Neuronal stem cell (in vitro differentiated cells): ENCODE data around the gene MB21D2.

Experiments used
- DNase-seq: peaks from one replicate; pipeline ENCODE4 v3.0.0-alpha.2; 2013; ENCODE audit warnings: low spot score
- H2AFZ ChIP-seq: one replicate; pipeline ENCODE4 v1.6.1; 2013; ENCODE audit warnings: mild to moderate bottlenecking, low read length, inconsistent platforms
- H2AK5ac ChIP-seq: 2 replicates; pipeline ENCODE4 v1.6.1; 2013; ENCODE audit warnings: low read depth, mild to moderate bottlenecking, inconsistent platforms, low read length, moderate library complexity, mixed read lengths
- H2BK120ac ChIP-seq: 2 replicates; pipeline ENCODE4 v1.6.1; 2013; ENCODE audit warnings: low read depth, mild to moderate bottlenecking, inconsistent platforms, low read length, moderate library complexity, mixed read lengths
- H2BK12ac ChIP-seq: one replicate; pipeline ENCODE4 v1.6.1; 2013; ENCODE audit warnings: low read length, inconsistent platforms
- H2BK15ac ChIP-seq: 2 replicates; pipeline ENCODE4 v1.6.1; 2013; ENCODE audit warnings: mild to moderate bottlenecking, low read length, inconsistent platforms, mixed read lengths
- H2BK5ac ChIP-seq: one replicate; pipeline ENCODE4 v1.6.1; 2013; ENCODE audit warnings: inconsistent platforms, mild to moderate bottlenecking, low read length, moderate library complexity
- H3K14ac ChIP-seq: one replicate; pipeline ENCODE4 v1.6.1; 2013; ENCODE audit warnings: low read length, inconsistent platforms
- H3K18ac ChIP-seq: 2 replicates; pipeline ENCODE4 v1.6.1; 2013; ENCODE audit warnings: low read length, inconsistent platforms
- H3K23ac ChIP-seq: 2 replicates; pipeline ENCODE4 v1.6.1; 2013; ENCODE audit warnings: low read depth, mild to moderate bottlenecking, mixed read lengths, low read length, inconsistent platforms; ENCODE audit not compliant: poor library complexity
- H3K27ac ChIP-seq: replicated peaks from 3 replicates; pipeline ENCODE4 v1.5.1; 2013; ENCODE audit warnings: low read length, inconsistent platforms
- H3K27me3 ChIP-seq, 3 experiments: 2 replicates each; pipeline ENCODE4 v1.6.1; 2013; ENCODE audit warnings: low read length in 3 of 3, mild to moderate bottlenecking in 2 of 3, inconsistent platforms in 1 of 3, low read depth in 1 of 3, mixed read lengths in 1 of 3, moderate library complexity in 1 of 3; ENCODE audit not compliant: control insufficient read depth in 3 of 3, insufficient read depth in 3 of 3
- H3K36me3 ChIP-seq, 2 donors: replicated peaks in 1 of 2; 2 replicates each; pipeline ENCODE4 v1.6.1; 2013; ENCODE audit warnings: low read length in 2 of 2; ENCODE audit not compliant: control insufficient read depth in 2 of 2, insufficient read depth in 2 of 2
- H3K4ac ChIP-seq: 2 replicates; pipeline ENCODE4 v1.6.1; 2013; ENCODE audit warnings: inconsistent platforms, mild to moderate bottlenecking, low read length, moderate library complexity
- H3K4me1 ChIP-seq, 2 donors: 1 replicate in 1 of 2; 2 replicates in 1 of 2; pipeline ENCODE4 v1.6.1; 2013; ENCODE audit warnings: low read length in 2 of 2, low read depth in 1 of 2; ENCODE audit not compliant: control insufficient read depth in 2 of 2, insufficient read depth in 1 of 2
- H3K4me2 ChIP-seq: one replicate; pipeline ENCODE4 v1.6.1; 2013; ENCODE audit warnings: mild to moderate bottlenecking, low read length, inconsistent platforms; ENCODE audit not compliant: insufficient read depth, poor library complexity, severe bottlenecking
- H3K4me3 ChIP-seq, 2 donors: 2 replicates each; pipeline ENCODE4 v1.5.1; 2013; ENCODE audit warnings: low read length in 2 of 2, mild to moderate bottlenecking in 2 of 2, inconsistent platforms in 1 of 2, moderate library complexity in 1 of 2
- H3K79me1 ChIP-seq: one replicate; pipeline ENCODE4 v1.6.1; 2013; ENCODE audit warnings: low read depth, mild to moderate bottlenecking, inconsistent platforms, low read length, moderate library complexity
- H3K9ac ChIP-seq: one replicate; pipeline ENCODE4 v1.6.1; 2013; ENCODE audit warnings: mild to moderate bottlenecking, low read depth, low read length, inconsistent platforms; ENCODE audit not compliant: poor library complexity
- H3K9me3 ChIP-seq, 2 donors: replicated peaks in 1 of 2; 2 replicates each; pipeline versions ENCODE3 to v1.6.1; 2013; ENCODE audit warnings: low read length in 2 of 2, mild to moderate bottlenecking in 2 of 2, inconsistent platforms in 1 of 2, low read depth in 1 of 2, mixed read lengths in 1 of 2, moderate library complexity in 1 of 2; ENCODE audit not compliant: control insufficient read depth in 2 of 2, insufficient read depth in 1 of 2
- H4K8ac ChIP-seq: one replicate; pipeline ENCODE4 v1.6.1; 2013; ENCODE audit warnings: low read depth, mild to moderate bottlenecking, inconsistent platforms, low read length, moderate library complexity
- H4K91ac ChIP-seq: one replicate; pipeline ENCODE4 v1.6.1; 2013; ENCODE audit warnings: low read length, low read depth, mild to moderate bottlenecking, inconsistent platforms; ENCODE audit not compliant: poor library complexity
- WGBS, 2 donors: extraction: QIAGEN DNeasy Blood & Tissue Kit; methylation state at CpG; one replicate each; pipeline ENCODE4 v1.1.7; 2013; ENCODE audit warnings: missing lambda C conversion rate in 2 of 2, mixed read lengths in 1 of 2; ENCODE audit not compliant: insufficient read length in 2 of 2, insufficient replicate concordance in 1 of 2; ENCODE audit errors: extremely low coverage in 2 of 2; 5-methylcytosine and 5-hydroxymethylcytosine counted together

The MB21D2 gene

GRCh38 chr3:192897005-192897404 is 20.7 kb downstream of the MB21D2 start:
- no peak overlapping the region for H4K8ac ChIP-seq
- H3K27ac ChIP-seq: no peak overlapping the region
- H3K36me3 ChIP-seq: no peaks in the 10 kb centered on the region
- H3K27me3 ChIP-seq: no peaks in the 10 kb centered on the region
- H3K4me1 ChIP-seq: peaks cover 2 to 6% of the 10 kb centered on the region in 2 donors
- H3K18ac ChIP-seq: no peak overlapping the region
- H3K23ac ChIP-seq: no peak overlapping the region
- WGBS, 2 donors: no CpG with 5 or more reads among the region's 5 CpGs
- no peaks in the 10 kb centered on the region for H3K79me1 ChIP-seq
- no peak overlapping the region for H2AFZ ChIP-seq
- no peak overlapping the region for H3K4ac ChIP-seq
- DNase-seq: no peak
- H3K4me3 ChIP-seq: no peak overlapping the region
- H2BK120ac ChIP-seq: no peak overlapping the region
- no peak overlapping the region for H2BK5ac ChIP-seq
- H2AK5ac ChIP-seq: no peak overlapping the region
- H2BK12ac ChIP-seq: no peak overlapping the region
- no peak overlapping the region for H3K4me2 ChIP-seq
- no peaks in the 10 kb centered on the region for H3K9me3 ChIP-seq
- H2BK15ac ChIP-seq: no peak overlapping the region
- H3K9ac ChIP-seq: no peak overlapping the region
- no peak overlapping the region for H3K14ac ChIP-seq
- no peak overlapping the region for H4K91ac ChIP-seq

GRCh38 chr3:192896208-192896607 is 21.4 kb downstream of the MB21D2 start:
- Histone ChIP-seq H2BK12ac (no peak overlapping the region), H3K79me1 (no peaks in the 10 kb centered on the region), H3K14ac (no peak overlapping the region), H3K9me3 (no peaks in the 10 kb centered on the region), H3K4ac (no peak overlapping the region), H3K4me1 (peaks cover 2 to 6% of the 10 kb centered on the region in 2 donors), H3K4me2 (no peak overlapping the region), H2AFZ (no peak overlapping the region), H3K27ac (no peak overlapping the region), H3K23ac (no peak overlapping the region), H3K27me3 (no peaks in the 10 kb centered on the region), H2BK5ac (no peak overlapping the region), H3K18ac (no peak overlapping the region), H4K8ac (no peak overlapping the region), H3K4me3 (no peak overlapping the region), H2AK5ac (no peak overlapping the region), H2BK15ac (no peak overlapping the region), H3K9ac (no peak overlapping the region), H2BK120ac (no peak overlapping the region), H3K36me3 (no peaks in the 10 kb centered on the region), H4K91ac (no peak overlapping the region)
- DNase-seq: no peak
- no CpG with 5 or more reads among the region's 5 CpGs for WGBS, 2 donors

GRCh38 chr3:192894676-192895075 is 23.0 kb downstream of the MB21D2 start:
- no peaks in the 10 kb centered on the region for H3K9me3 ChIP-seq
- H3K14ac ChIP-seq: no peak overlapping the region
- no peak overlapping the region for H4K8ac ChIP-seq
- peaks cover 2 to 6% of the 10 kb centered on the region in 2 donors for H3K4me1 ChIP-seq
- no peak overlapping the region for H2BK15ac ChIP-seq
- no peaks in the 10 kb centered on the region for H3K79me1 ChIP-seq
- no peak overlapping the region for H3K18ac ChIP-seq
- no peak overlapping the region for H2AK5ac ChIP-seq
- no peak overlapping the region for H3K4me3 ChIP-seq
- no peak overlapping the region for H3K4me2 ChIP-seq
- DNase-seq: no peak
- H2BK120ac ChIP-seq: no peak overlapping the region
- H3K27me3 ChIP-seq: no peaks in the 10 kb centered on the region
- H3K4ac ChIP-seq: no peak overlapping the region
- no peak overlapping the region for H2BK5ac ChIP-seq
- H2BK12ac ChIP-seq: no peak overlapping the region
- no peaks in the 10 kb centered on the region for H3K36me3 ChIP-seq
- WGBS, 2 donors: no CpG with 5 or more reads among the region's 5 CpGs
- H3K23ac ChIP-seq: no peak overlapping the region
- no peak overlapping the region for H4K91ac ChIP-seq
- H2AFZ ChIP-seq: no peak overlapping the region
- no peak overlapping the region for H3K9ac ChIP-seq
- H3K27ac ChIP-seq: no peak overlapping the region

GRCh38 chr3:192892981-192893700 is 24.5 kb downstream of the MB21D2 start:
- H2BK12ac ChIP-seq: no peak overlapping the region
- H3K23ac ChIP-seq: no peak overlapping the region
- no peak overlapping the region for H4K8ac ChIP-seq
- H2AK5ac ChIP-seq: no peak overlapping the region
- no peaks in the 10 kb centered on the region for H3K9me3 ChIP-seq
- no peak overlapping the region for H3K14ac ChIP-seq
- H2AFZ ChIP-seq: peak overlapping the region; percentile 44
- WGBS, 2 donors: no CpG with 5 or more reads among the region's 13 CpGs
- DNase-seq: no peak
- H3K79me1 ChIP-seq: no peaks in the 10 kb centered on the region
- no peaks in the 10 kb centered on the region for H3K27me3 ChIP-seq
- no peak overlapping the region for H3K27ac ChIP-seq
- H2BK120ac ChIP-seq: no peak overlapping the region
- H3K4me2 ChIP-seq: no peak overlapping the region
- peaks cover 6 to 8% of the 10 kb centered on the region in 2 donors for H3K4me1 ChIP-seq
- H3K36me3 ChIP-seq: no peaks in the 10 kb centered on the region
- H3K18ac ChIP-seq: no peak overlapping the region
- H4K91ac ChIP-seq: no peak overlapping the region
- H2BK15ac ChIP-seq: no peak overlapping the region
- H2BK5ac ChIP-seq: no peak overlapping the region
- no peak overlapping the region for H3K9ac ChIP-seq
- H3K4me3 ChIP-seq: no peak overlapping the region
- no peak overlapping the region for H3K4ac ChIP-seq
